Sigmoid colon (tissue), 4 donors: ENCODE data around the gene SRC.

Source experiments
- EP300 ChIP-seq, 4 donors: sonication (generic); formaldehyde crosslinking; IDR thresholded peaks; one replicate each; pipeline ENCODE4 v1.6.1; 2017; ENCODE audit warnings: antibody characterized with exemption in 4 of 4
- TF ChIP-seq, protein P1 (sequence below), 4 experiments: fragments of 450-650 bp in 3 of 4; fragments of 200-600 bp in 1 of 4; IDR thresholded peaks; one replicate each; pipeline ENCODE4 v1.5.1; 2016 to 2019; ENCODE audit warnings: antibody characterized with exemption in 4 of 4, mild to moderate bottlenecking in 3 of 4, moderate library complexity in 2 of 4

DNA sequence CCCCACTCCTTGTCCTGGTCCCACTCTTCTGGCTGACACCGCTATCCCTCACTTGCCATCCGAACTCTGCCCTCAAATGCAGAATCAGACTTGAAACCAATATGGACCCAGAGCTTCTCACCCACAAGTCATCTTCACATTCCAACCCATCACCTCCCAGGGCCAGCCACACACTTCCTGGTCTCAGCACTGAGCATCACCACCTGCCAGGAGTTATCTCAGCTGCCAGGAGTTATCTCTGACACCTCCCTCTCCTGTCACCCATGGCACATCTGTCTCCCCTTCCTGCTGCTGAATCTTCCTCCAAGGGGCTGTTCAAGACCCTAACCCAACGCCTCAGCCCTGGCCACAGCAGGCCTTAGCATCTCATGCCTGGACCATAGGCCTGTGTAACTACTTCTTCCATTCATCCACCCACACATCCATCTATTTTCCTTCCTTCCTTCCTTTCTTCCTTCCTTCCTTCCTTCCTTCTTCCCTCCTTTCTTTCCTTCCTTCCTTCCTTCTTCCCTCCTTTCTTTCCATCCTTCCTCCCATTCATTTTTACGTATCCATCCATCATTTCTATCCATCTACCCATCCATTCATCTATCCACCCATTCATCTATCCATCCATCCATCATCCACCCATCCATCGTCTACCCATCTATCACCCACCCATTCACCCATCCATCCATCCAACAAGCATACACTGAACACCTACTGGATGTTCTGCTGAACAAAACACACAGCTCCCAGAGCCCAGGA is 100.5 kb downstream of the SRC start:
- TF ChIP-seq, protein P1, sequence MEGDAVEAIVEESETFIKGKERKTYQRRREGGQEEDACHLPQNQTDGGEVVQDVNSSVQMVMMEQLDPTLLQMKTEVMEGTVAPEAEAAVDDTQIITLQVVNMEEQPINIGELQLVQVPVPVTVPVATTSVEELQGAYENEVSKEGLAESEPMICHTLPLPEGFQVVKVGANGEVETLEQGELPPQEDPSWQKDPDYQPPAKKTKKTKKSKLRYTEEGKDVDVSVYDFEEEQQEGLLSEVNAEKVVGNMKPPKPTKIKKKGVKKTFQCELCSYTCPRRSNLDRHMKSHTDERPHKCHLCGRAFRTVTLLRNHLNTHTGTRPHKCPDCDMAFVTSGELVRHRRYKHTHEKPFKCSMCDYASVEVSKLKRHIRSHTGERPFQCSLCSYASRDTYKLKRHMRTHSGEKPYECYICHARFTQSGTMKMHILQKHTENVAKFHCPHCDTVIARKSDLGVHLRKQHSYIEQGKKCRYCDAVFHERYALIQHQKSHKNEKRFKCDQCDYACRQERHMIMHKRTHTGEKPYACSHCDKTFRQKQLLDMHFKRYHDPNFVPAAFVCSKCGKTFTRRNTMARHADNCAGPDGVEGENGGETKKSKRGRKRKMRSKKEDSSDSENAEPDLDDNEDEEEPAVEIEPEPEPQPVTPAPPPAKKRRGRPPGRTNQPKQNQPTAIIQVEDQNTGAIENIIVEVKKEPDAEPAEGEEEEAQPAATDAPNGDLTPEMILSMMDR (IDR thresholded peaks at IDR 0.05), result no peak
- no peak for TF ChIP-seq EP300 (IDR thresholded peaks at IDR 0.05)
